Right kidney (tissue), 1 donor: ENCODE measurements around the gene TUFM.
"Not testable (repeated sequence)": the region's sequence is repeated elsewhere in the genome, so short reads cannot be mapped to it uniquely, and the experiment has no call there.

Source experiments
- DNase-seq: peaks from one replicate; pipeline ENCODE4 v3.0.0-alpha.2; 2016

TUFM gene

GRCh38 chr16:28842696-28843095, 3.5 kb downstream of the TUFM start:
- no peak for DNase-seq

- no peak for DNase-seq
Measured at GRCh38 chr16:28839899-28840298, 6.2 kb downstream of the TUFM start.

DNA sequence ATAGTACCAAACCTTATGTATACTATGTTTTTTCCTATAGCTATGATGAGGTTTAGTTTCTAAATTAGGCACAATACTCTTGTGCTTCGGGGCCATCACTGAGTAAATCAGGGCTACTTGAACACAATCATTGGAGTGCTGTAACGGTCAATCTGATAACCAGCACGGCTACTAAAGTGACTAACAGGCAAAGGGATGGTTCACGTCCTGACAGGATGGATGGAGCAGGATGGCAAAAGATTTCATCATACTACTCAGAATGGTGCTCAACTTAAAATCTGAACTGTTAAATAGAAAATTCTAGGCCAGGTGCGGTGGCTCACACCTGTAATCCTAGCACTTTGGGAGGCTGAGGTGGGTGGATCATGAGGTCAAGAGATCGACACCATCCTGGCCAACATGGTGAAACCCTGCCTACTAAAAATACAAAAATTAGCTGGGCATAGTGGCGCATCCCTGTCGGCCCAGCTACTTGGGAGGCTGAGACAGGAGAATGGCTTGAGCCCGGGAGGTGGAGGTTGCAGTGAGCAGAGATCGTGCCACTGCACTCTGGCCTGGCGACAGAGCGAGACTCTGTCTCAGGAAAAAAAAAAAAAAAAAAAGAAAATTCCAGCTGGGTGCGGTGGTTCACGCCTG, 7.0 kb downstream of the TUFM start:
- DNase-seq, result no peak

- DNase-seq, result no peak
Measured at GRCh38 chr16:28838558-28838918, 7.6 kb downstream of the TUFM start.

DNA sequence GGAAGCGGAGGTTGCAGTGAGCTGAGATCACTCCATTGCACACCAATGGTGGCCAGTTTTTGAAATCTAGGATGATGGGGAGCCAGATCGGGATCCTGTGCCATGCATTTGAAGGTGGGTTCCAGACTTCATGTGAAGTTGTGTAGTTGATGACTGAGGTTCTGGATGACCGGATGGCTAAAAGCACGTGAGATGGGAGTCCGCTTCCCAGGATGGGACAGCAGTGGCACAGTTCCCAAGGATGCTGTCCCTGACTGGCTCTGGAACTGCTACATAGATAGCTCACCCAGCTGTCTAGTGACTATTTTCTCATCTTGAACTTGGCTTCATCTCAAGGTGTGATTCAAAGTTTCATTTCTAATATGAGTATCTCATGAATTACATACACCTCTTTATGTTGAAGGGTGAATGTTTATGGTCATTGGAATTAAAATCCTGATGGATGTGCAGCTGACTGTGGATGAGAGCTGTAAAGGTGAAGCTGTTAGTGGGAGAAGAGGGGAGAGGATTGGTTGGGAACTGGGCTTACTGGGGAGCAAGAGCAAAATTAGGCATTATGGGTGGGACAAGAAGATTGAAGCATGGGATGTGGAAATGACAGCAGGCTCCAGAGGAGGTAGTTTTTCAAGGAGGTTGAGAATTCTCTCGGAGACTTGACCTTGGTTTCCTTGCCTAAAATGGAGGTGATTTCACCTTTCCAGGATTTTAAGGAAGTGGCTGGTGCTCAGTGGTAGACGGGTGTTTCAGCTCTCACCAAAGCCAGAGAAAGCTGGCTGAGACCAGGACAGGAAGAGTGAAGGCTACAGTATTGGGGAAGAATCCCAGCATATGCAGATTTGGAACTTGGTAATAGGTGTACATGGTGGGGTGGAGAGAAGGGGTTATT, 8.2 kb downstream of the TUFM start:
- no peak for DNase-seq

DNA sequence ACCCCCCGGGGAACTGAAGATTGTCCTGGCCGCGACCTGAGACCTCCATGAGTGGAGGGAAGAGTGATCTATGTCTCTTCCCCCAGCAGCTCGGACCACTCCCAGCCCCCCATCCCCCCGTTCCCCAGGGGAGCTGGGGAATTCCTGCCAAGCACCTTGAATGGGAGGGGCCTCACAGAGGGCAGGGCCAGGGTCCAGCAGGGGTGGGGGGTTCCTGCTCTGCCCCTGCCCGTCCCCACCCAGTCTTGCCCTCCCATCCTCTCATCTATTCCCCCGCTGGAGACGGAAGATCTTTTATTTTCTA, 9.4 kb downstream of the TUFM start:
- DNase-seq, result no peak

DNA sequence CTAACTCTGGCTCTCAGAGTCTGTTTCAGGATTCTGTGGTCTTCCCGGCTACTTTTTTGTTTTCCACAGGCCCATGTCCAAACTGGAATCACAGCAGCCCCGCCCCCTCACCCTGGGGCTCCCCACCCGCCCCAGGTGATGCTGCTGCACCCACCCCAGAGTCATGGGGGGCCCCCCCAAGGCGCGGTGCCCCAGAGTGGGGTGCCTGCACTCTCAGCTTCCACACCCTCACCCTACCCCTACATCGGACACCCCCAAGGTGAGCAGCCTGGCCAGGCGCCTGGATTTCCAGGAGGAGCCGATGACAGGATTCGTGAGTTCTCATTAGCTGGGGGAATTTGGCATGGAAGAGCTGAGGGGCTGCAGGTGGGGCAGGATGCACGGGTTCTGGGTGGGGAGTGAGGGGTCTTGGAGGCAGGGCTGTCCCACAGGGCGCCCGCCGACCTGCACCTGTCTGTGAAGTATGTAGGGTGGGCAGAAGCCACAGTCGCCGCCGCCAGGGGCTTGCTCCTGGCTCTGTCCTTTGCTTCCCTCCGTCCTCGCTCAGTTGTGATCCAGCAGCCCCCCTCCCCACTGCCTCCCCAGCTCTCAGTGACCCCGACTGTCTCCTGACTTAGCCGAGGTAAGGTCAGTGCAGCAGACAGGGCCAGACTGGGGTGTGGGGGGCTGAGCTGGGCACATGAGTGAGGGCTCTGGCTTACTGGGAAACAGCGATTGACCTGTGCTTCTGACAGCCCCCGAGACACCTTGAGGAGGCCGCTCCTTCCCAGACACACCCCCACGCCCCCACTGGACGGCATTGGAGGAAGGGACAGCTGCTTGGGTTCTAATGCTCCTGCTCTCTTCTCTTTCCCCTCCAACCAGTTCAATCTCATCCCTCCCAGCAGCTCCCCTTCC, 10.0 kb downstream of the TUFM start:
- no peak for DNase-seq

DNA sequence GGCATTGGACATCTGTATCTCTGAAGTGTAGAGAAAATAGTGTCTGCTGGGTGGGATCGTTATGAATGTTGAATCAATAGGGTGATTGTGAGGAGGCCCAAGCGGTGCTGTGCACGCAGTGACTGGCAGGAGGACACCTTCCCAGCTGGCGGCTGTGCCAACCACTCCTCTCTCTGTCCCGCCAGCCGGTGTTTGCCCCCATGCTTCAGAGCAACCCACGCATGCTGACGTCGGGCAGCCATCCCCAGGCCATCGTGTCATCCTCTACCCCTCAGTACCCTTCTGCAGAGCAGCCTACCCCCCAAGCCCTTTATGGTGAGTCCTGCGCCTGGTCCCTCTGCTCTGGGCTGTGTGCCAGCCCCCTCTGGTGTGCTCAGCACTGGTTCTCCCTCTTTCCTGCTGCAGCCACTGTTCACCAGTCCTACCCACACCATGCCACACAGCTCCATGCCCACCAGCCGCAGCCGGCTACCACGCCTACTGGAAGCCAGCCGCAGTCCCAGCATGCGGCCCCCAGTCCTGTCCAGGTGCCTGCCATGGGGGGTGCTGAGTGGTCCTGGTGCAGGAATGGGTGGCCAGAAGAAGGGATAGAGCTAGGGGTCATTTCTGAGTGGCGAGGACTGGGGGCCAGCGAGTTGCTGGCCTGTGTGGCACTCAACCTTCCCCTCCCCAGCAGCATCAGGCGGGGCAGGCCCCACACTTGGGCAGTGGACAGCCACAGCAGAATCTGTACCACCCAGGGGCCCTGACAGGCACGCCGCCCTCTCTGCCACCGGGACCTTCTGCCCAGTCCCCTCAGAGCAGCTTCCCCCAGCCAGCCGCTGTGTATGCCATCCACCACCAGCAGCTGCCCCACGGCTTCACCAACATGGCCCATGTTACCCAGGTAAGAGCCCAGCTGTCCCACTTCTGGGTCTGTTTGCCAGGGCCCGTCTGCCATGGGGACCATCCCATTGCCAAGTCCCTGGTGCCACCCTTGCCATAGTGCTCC, 11.0 kb downstream of the TUFM start:
- DNase-seq, result no peak

DNA sequence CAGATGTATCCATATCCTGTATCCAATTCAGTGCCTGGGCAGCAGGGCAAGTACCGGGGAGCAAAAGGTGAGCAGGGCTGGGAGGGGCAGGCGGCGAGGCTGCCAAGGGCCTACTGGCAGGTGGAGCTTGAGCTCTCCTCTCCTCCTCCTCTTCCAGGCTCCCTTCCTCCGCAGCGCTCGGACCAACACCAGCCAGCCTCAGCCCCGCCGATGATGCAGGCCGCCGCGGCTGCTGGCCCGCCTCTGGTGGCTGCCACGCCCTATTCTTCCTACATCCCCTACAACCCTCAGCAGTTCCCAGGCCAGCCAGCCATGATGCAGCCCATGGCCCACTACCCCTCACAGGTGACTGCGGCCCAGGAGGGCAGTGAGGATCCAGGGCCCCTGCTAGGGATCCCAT, 11.8 kb downstream of the TUFM start:
- DNase-seq, result no peak

- no peak for DNase-seq
Measured at GRCh38 chr16:28830531-28830930, 15.6 kb downstream of the TUFM start.

DNA sequence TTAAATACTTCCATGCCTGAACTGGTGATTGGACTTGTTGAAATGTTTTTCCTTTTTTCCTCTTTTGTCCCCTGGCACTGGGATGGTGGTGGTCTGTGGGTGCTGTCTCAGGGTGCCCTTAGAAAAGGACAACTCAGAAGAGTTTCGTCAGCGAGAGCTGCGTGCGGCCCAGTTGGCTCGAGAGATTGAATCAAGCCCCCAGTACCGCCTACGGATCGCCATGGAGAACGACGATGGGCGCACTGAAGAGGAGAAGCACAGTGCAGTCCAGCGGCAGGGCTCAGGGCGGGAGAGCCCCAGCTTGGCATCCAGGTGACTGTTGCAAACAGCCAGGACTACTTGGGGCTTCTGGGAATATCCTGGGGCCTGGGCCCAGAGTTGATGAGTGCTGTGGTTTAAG, 16.4 kb downstream of the TUFM start:
- no peak for DNase-seq

DNA sequence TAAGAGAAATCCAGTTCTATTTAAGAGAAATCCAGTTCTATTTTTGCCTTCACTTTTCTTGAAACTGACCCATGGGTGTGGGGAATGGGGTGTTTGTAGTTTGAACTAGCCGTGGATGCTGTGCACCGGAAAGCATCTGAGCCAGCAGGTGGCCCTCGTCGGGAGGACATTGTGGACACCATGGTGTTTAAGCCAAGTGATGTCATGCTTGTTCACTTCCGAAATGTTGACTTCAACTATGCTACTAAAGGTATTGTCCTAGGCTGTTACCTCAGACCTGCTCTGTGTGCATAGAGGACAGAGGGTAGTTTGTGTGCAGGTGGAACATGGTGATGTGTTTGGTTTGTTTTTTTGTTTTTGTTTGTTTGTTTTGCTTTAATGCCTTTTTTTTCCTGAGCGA, 20.0 kb downstream of the TUFM start:
- no peak for DNase-seq

DNA sequence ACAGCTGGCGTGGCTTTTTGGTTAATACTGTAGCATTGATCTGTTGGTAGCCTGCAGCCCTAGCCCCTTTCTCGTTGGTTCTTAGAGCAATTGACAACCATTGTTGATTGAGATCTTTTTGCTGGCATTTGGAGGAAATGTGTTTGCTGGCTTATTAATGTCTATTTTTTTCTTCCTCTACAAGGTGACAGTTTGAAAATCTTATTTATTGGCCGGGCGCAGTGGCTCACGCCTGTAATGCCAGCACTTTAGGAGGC, 21.5 kb downstream of the TUFM start:
- DNase-seq, result no peak

- peak; percentile 99 for DNase-seq
Measured at GRCh38 chr16:28823873-28824716, 22.1 kb downstream of the TUFM start.

DNA sequence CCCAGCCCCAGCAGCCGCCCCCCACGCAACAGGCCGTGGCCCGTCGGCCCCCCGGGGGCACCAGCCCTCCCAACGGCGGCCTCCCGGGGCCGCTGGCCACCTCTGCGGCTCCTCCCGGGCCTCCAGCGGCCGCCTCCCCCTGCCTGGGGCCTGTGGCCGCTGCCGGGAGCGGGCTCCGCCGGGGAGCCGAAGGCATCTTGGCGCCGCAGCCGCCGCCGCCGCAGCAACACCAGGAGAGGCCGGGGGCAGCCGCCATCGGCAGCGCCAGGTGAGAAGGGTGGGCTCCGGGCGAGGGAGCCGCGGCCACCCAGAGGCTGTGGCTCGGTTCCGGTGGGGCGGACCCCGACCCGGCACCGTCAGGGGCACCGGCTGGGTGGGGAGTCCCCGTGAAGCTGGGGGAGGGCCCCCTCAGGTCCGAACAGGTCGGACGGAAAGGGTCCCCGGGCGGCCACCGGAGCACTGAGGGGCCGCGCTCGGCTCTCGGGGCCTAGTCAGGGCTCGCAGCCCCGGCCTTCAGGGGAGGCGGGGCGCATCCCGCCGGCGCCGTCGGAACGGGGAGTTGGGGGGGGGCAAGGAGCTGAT, 22.8 kb downstream of the TUFM start:
- DNase-seq, result peak; percentile 80

DNA sequence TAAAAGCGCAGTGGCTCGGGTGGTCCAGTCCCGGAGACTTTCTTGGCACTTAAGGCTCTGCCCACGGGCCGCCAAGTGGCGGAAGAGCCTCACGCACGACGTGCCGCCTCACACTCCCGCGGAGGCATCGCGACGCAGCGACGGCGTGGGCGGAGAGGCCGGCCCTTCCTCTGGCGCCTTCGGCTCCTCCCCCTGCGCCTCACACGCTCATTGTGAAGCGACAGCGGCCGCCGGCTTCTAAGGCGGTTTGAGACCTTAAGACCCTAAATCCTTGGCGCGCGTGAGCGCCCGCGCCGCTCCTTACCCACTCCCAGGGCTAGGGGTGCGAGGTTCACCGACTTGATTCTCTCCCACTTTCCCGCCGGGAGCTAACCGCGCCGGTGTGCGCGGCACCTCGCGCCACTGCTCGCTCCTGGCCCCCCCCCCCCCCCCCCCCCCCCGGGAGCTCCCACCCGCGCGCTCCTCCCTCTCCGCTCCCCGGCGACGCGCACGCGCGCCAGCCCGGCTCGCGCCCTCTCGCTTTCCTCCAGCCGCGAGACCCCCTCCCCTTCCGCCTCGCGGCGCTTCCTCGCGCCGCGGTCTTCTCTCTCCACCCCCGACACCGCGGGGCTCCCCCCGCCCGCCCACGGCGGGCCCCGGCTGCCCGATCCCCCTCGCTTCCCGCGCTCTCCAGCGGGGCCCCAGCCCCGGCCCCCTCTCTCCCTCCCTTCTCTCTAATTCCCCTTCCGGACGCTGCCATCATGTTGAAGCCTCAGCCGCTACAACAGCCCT, 23.4 kb downstream of the TUFM start, which contains the start of gene ATXN2L:
Gene ATXN2L, plus strand, starts transcription at position 480 of the 771 bp plus-strand sequence. Its CDS starts 261 bp downstream, at position 741.
- DNase-seq, result peak; percentile 99

DNA sequence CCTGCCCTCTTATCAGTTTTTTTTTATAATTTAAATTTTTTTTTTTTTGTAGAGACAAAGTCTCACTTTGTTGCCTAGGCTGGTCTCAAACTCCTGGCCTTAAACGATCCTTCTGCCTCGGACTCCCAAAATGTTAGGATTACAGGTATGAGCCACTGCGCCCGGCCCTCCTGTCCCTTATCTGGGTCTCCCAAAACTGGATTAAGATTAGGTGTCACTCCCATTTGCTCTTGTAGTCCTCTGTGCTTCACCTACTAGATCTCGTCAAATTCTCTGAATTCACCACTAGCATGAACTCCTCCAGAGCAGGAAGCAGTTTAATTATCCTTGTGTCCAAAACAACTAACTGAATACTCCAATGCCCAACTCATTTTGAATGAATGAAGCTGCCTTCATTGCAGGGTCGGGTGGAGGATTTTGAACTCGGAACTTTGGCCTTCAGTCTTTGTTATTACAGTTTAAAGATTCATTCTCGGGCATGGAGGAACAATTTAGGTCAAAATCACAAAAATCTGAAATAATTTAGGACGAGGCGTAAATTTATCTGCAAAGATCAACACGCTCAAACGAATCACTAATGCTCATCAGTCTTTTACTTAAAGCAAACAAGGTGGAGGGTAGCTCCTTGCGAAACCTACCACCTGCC, 24.2 kb downstream of the TUFM start:
- no peak for DNase-seq

- DNase-seq, result not testable (repeated sequence)
Measured at GRCh38 chr16:28820546-28820945, 25.6 kb downstream of the TUFM start.

DNA sequence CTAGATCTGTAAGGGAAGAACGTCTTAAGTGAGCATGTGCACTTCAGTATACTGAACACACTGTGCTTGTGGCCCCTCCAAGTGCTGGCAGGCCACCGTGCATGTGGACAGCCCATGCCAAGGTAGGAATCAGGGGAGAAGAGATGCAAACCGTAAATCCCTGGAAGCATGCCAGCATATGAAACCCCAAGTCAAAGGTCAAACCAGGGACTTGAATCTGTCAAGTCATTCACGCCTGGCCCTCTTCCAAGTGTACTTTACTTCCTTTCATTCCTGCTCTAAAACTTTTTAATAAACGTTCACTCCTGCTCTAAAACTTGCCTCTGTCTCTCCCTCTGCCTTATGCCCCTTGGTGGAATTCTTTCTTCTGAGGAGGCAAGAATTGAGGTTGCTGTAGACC, 26.1 kb downstream of the TUFM start:
- no peak for DNase-seq
